Measurements from ENCODE around the gene FSTL5.

FSTL5 gene

DNA sequence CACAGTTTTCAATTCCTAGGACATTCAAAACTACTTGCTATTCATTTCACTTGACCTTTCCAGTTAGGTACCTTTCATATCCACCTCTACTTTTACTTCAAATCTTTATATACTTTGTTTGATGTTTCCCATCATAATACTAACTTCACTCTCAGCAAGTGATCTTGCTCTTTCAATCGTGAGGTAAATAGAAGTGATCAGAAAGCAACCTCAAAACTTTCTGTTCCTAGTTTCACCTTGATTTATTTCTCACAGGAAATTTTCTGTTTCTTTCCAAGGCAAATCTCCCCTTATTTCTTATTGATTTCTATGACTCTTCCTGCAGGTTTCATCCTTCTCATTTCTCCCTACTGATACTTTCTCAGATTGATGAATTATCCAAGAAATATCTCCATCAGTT lies 623.5 kb downstream of the FSTL5 start:
- H3K4me3 ChIP-seq (ENCODE audit: low read depth, low read length) = no peak overlapping the region
- TF ChIP-seq, protein P1, sequence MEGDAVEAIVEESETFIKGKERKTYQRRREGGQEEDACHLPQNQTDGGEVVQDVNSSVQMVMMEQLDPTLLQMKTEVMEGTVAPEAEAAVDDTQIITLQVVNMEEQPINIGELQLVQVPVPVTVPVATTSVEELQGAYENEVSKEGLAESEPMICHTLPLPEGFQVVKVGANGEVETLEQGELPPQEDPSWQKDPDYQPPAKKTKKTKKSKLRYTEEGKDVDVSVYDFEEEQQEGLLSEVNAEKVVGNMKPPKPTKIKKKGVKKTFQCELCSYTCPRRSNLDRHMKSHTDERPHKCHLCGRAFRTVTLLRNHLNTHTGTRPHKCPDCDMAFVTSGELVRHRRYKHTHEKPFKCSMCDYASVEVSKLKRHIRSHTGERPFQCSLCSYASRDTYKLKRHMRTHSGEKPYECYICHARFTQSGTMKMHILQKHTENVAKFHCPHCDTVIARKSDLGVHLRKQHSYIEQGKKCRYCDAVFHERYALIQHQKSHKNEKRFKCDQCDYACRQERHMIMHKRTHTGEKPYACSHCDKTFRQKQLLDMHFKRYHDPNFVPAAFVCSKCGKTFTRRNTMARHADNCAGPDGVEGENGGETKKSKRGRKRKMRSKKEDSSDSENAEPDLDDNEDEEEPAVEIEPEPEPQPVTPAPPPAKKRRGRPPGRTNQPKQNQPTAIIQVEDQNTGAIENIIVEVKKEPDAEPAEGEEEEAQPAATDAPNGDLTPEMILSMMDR (IDR thresholded peaks at IDR 0.05; ENCODE audit: low read depth, low read length) = no peak

DNA sequence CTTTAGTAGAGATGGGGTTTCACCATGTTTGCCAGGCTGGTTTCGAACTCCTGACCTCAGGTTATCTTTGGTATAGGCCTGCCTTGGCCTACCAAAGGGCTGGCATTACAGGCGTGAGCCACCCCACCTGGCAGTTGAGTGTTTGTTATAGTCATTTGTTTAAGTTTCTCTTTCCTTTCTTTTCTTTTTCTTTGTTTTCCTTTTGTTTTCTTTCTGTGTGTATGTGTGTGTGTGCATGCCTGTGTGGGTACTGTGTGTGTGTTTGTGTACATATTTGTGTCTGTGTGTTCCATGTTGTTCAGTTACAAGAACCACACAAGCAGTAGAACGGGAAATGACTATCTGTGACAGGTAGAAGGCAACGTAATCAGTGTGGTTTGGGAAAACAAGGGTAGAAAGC lies 624.9 kb downstream of the FSTL5 start:
- TF ChIP-seq, protein P1 (IDR thresholded peaks at IDR 0.05; ENCODE audit: low read depth, low read length) = no peak
- H3K4me3 ChIP-seq (ENCODE audit: low read depth, low read length) = no peak overlapping the region

GRCh38 chr4:161530710-161531109 lies 633.1 kb downstream of the FSTL5 start:
- TF ChIP-seq, protein P1 (IDR thresholded peaks at IDR 0.05; ENCODE audit: low read depth, low read length) = no peak
- H3K4me3 ChIP-seq (ENCODE audit: low read depth, low read length) = no peak overlapping the region

GRCh38 chr4:161525121-161525520 lies 638.7 kb downstream of the FSTL5 start:
- H3K4me3 ChIP-seq (ENCODE audit: low read depth, low read length) = no peak overlapping the region
- TF ChIP-seq, protein P1 (IDR thresholded peaks at IDR 0.05; ENCODE audit: low read depth, low read length) = no peak

- TF ChIP-seq, protein P1 (IDR thresholded peaks at IDR 0.05; ENCODE audit: low read depth, low read length) = no peak
- H3K4me3 ChIP-seq (ENCODE audit: low read depth, low read length) = no peak overlapping the region
Measured at GRCh38 chr4:161522031-161522430, 641.8 kb downstream of the FSTL5 start.

DNA sequence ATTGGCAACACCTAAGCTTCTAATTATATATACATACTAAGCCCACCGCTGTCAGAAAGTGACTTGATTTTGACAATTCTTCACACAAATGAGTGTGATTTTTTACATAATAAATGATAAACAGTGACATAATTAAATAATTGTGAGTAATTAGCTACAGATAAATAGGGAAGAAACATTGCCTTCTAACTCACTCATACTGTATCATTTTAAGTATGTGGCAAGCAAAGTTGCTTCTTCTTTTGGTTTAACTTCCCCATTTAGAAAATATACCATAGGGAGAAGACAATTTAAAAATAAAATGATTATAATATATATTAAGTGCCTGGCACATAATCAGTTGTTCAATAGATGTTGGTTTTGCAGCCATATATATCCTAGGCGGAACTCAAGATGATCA lies 644.2 kb downstream of the FSTL5 start:
- no peak overlapping the region for H3K4me3 ChIP-seq (ENCODE audit: low read depth, low read length)
- TF ChIP-seq, protein P1 (IDR thresholded peaks at IDR 0.05; ENCODE audit: low read depth, low read length) = no peak

DNA sequence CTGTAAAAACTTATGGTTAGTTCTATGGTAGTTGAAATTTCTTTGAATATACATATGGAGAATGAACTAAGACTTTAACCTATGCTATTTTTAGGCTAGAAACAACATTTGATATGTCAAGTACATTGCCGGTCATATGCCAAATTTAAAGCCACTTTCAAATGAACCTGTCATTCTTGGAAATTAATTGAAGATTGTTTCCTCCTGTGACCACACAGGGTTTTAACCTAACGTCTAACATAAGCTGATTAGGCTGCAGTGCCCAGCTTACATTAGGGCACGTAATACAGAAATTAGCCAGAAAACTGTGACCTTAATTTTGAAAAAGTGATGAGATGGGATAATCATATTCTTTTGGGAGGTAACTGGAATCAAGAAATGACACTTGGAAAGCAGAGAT lies 645.9 kb downstream of the FSTL5 start:
- TF ChIP-seq, protein P1 (IDR thresholded peaks at IDR 0.05; ENCODE audit: low read depth, low read length) = no peak
- H3K4me3 ChIP-seq (ENCODE audit: low read depth, low read length) = no peak overlapping the region

All from WI38 (cell line).